ENCODE measurements around the gene EPHA3. TPM values are rescaled to one million over a fixed set of nuclear protein-coding genes. Genes with fewer than 3 reads are reported as not detected.

The EPHA3 gene
- total RNA-seq, 1 experiment from 2014 or later: not detected

- BruUV-seq (replicated peaks): no TSS peak
- Mint-ChIP-seq H3K4me1 (ENCODE audit: low read depth, unreplicated experiment) (no peaks in the 10 kb centered on the region), H3K36me3 (ENCODE audit: insufficient read depth, unreplicated experiment) (no peaks in the 10 kb centered on the region), H3K27ac (ENCODE audit: unreplicated experiment) (no peak overlapping the region), H3K9me3 (ENCODE audit: unreplicated experiment) (no peaks in the 10 kb centered on the region), H3K4me3 (ENCODE audit: unreplicated experiment) (no peak overlapping the region), H3K27me3 (ENCODE audit: insufficient read depth, unreplicated experiment) (no peaks in the 10 kb centered on the region)
- Histone ChIP-seq H3K27me3 (replicated peaks; ENCODE audit: control insufficient read depth, insufficient read depth, low read length) (no peaks in the 10 kb centered on the region), H3K9me3 (no peaks in the 10 kb centered on the region), H3K36me3 (ENCODE audit: control insufficient read depth, insufficient read depth, low read length) (no peaks in the 10 kb centered on the region), H3K4me1 (no peaks in the 10 kb centered on the region), H3K4me3 (ENCODE audit: low read depth, low read length) (no peak overlapping the region)
- ChIA-PET POLR2A (no interaction called here), CTCF (no interaction called here)
- TF ChIP-seq, protein P1, sequence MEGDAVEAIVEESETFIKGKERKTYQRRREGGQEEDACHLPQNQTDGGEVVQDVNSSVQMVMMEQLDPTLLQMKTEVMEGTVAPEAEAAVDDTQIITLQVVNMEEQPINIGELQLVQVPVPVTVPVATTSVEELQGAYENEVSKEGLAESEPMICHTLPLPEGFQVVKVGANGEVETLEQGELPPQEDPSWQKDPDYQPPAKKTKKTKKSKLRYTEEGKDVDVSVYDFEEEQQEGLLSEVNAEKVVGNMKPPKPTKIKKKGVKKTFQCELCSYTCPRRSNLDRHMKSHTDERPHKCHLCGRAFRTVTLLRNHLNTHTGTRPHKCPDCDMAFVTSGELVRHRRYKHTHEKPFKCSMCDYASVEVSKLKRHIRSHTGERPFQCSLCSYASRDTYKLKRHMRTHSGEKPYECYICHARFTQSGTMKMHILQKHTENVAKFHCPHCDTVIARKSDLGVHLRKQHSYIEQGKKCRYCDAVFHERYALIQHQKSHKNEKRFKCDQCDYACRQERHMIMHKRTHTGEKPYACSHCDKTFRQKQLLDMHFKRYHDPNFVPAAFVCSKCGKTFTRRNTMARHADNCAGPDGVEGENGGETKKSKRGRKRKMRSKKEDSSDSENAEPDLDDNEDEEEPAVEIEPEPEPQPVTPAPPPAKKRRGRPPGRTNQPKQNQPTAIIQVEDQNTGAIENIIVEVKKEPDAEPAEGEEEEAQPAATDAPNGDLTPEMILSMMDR (IDR thresholded peaks at IDR 0.05; ENCODE audit: insufficient read depth in 1 of 2, low read depth in 1 of 2, low read length in 1 of 2, severe bottlenecking in 1 of 2, unreplicated experiment in 1 of 2): no peak
- DNase-seq: no peak
- intact Hi-C loops (cut with micrococcal nuclease; ENCODE audit: unreplicated experiment): no loop called here
Measured at GRCh38 chr3:89159605-89160004, 52.2 kb downstream of the EPHA3 start.

- H3K4me3 Mint-ChIP-seq (ENCODE audit: unreplicated experiment): no peak overlapping the region
- BruUV-seq (replicated peaks): no TSS peak
- H3K36me3 ChIP-seq (ENCODE audit: control insufficient read depth, insufficient read depth, low read length): no peaks in the 10 kb centered on the region
- H3K36me3 Mint-ChIP-seq (ENCODE audit: insufficient read depth, unreplicated experiment): no peaks in the 10 kb centered on the region
- TF ChIP-seq, protein P1 (IDR thresholded peaks at IDR 0.05; ENCODE audit: insufficient read depth in 1 of 2, low read depth in 1 of 2, low read length in 1 of 2, severe bottlenecking in 1 of 2, unreplicated experiment in 1 of 2): no peak
- H3K4me3 ChIP-seq (ENCODE audit: low read depth, low read length): no peak overlapping the region
- no peaks in the 10 kb centered on the region for H3K4me1 ChIP-seq
- peaks cover 3% of the 10 kb centered on the region for H3K27me3 Mint-ChIP-seq (ENCODE audit: insufficient read depth, unreplicated experiment)
- POLR2A ChIA-PET: no interaction called here
- no peak overlapping the region for H3K27ac Mint-ChIP-seq (ENCODE audit: unreplicated experiment)
- no peaks in the 10 kb centered on the region for H3K9me3 Mint-ChIP-seq (ENCODE audit: unreplicated experiment)
- H3K4me1 Mint-ChIP-seq (ENCODE audit: low read depth, unreplicated experiment): no peaks in the 10 kb centered on the region
- DNase-seq: no peak
- intact Hi-C loops (cut with micrococcal nuclease; ENCODE audit: unreplicated experiment): no loop called here
- CTCF ChIA-PET: no interaction called here
- no peaks in the 10 kb centered on the region for H3K9me3 ChIP-seq
- H3K27me3 ChIP-seq (replicated peaks; ENCODE audit: control insufficient read depth, insufficient read depth, low read length): no peaks in the 10 kb centered on the region
Measured at GRCh38 chr3:89164774-89165173, 57.4 kb downstream of the EPHA3 start.

GRCh38 chr3:89165636-89166263, 58.3 kb downstream of the EPHA3 start:
- H3K36me3 ChIP-seq (ENCODE audit: control insufficient read depth, insufficient read depth, low read length): no peaks in the 10 kb centered on the region
- H3K27me3 Mint-ChIP-seq (ENCODE audit: insufficient read depth, unreplicated experiment): peaks cover 3% of the 10 kb centered on the region
- H3K4me1 ChIP-seq: no peaks in the 10 kb centered on the region
- no peak overlapping the region for H3K4me3 Mint-ChIP-seq (ENCODE audit: unreplicated experiment)
- POLR2A ChIA-PET: no interaction called here
- no peak for DNase-seq
- H3K4me3 ChIP-seq (ENCODE audit: low read depth, low read length): no peak overlapping the region
- no peaks in the 10 kb centered on the region for H3K36me3 Mint-ChIP-seq (ENCODE audit: insufficient read depth, unreplicated experiment)
- H3K9me3 ChIP-seq: no peaks in the 10 kb centered on the region
- no TSS peak for BruUV-seq (replicated peaks)
- TF ChIP-seq, protein P1 (IDR thresholded peaks at IDR 0.05; ENCODE audit: insufficient read depth in 1 of 2, low read depth in 1 of 2, low read length in 1 of 2, severe bottlenecking in 1 of 2, unreplicated experiment in 1 of 2): no peak
- H3K27me3 ChIP-seq (replicated peaks; ENCODE audit: control insufficient read depth, insufficient read depth, low read length): no peaks in the 10 kb centered on the region
- CTCF ChIA-PET: no interaction called here
- intact Hi-C loops (cut with micrococcal nuclease; ENCODE audit: unreplicated experiment): no loop called here
- no peaks in the 10 kb centered on the region for H3K9me3 Mint-ChIP-seq (ENCODE audit: unreplicated experiment)
- no peaks in the 10 kb centered on the region for H3K4me1 Mint-ChIP-seq (ENCODE audit: low read depth, unreplicated experiment)
- H3K27ac Mint-ChIP-seq (ENCODE audit: unreplicated experiment): no peak overlapping the region
